ENCODE results near the gene CADM2. TPM values are rescaled to one million over a fixed set of nuclear protein-coding genes. Genes with fewer than 3 reads are reported as not detected.

The CADM2 gene
- total and polyA plus RNA-seq, 8 donors, result 0.28 to 4.6 (median 0.42) TPM

DNA sequence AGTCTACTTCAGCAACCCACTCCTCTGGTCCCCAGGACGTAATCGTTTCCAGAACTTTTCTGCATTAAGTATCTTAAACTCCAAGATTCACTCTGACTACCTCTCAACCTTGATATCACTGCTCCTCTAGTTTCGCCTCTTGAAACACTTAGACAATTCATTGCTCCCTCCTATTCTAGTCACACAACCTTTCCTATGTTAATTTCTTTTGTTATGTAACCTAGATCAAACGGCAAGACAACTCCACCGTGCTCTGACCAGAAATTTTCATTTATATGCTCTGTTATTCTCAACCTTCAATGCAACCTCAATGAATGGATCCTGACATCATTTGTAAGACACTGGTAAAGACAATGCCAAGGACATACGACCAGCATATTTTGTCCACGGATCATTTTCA is 71.3 kb downstream of the CADM2 start:
- FAIRE-seq (no peak), DNase-seq (no peak), ATAC-seq (no peak)
- WGBS, 2 donors, result 49 to 59% methylated on average over 7 of the region's 7 CpGs
- Histone ChIP-seq H3K4me1 (no peaks in the 10 kb centered on the region), H3K36me3 (no peaks in the 10 kb centered on the region), H3K27ac (no peak overlapping the region), H3K9me3 (no peaks in the 10 kb centered on the region), H3K4me3 (no peak overlapping the region), H3K27me3 (no peaks in the 10 kb centered on the region)
- intact Hi-C loops (cut with DNase I), result no loop called here
- TF ChIP-seq CTCF (IDR thresholded peaks at IDR 0.05), result no peak

- H3K27ac ChIP-seq, result no peak overlapping the region
- no peaks in the 10 kb centered on the region for H3K36me3 ChIP-seq
- H3K9me3 ChIP-seq, result no peaks in the 10 kb centered on the region
- no peaks in the 10 kb centered on the region for H3K27me3 ChIP-seq
- no peak for FAIRE-seq
- intact Hi-C loops (cut with DNase I), result no loop called here
- no peaks in the 10 kb centered on the region for H3K4me1 ChIP-seq
- no peak overlapping the region for H3K4me3 ChIP-seq
- no peak for DNase-seq
- ATAC-seq, result no peak
- TF ChIP-seq CTCF (IDR thresholded peaks at IDR 0.05), result no peak
- 58 to 69% methylated on average over 2 of the region's 2 CpGs for WGBS, 2 donors
These were observed 78.4 kb downstream of the CADM2 start for GRCh38 chr3:85037203-85037602.

DNA sequence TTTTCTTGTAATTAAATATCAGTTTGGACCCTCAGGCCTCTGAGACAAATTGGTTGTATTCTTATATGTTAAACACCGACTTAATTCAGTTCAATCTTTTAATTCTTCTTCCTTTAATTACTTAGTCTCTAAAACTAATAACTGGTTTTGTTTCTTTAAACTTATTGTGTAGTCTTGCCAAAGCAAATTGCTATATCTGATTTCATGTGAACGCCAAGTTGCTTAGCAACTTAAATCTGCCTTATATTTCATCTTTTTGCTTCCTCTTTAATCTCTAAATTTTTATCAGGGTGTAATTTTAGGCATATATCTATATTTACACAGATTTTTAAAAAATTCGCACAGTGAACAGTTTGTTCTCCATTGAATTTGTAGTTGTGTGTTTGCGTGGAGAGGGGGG is 82.2 kb downstream of the CADM2 start:
- no peak for DNase-seq
- H3K9me3 ChIP-seq, result no peaks in the 10 kb centered on the region
- H3K27ac ChIP-seq, result no peak overlapping the region
- 53 to 54% methylated on average over 4 of the region's 4 CpGs for WGBS, 2 donors
- no peaks in the 10 kb centered on the region for H3K36me3 ChIP-seq
- no peaks in the 10 kb centered on the region for H3K27me3 ChIP-seq
- no peak for TF ChIP-seq CTCF (IDR thresholded peaks at IDR 0.05)
- H3K4me3 ChIP-seq, result no peak overlapping the region
- FAIRE-seq, result no peak
- intact Hi-C loops (cut with DNase I), result no loop called here
- no peak for ATAC-seq
- no peaks in the 10 kb centered on the region for H3K4me1 ChIP-seq

GRCh38 chr3:85041562-85042055 is 82.8 kb downstream of the CADM2 start:
- Histone ChIP-seq H3K36me3 (no peaks in the 10 kb centered on the region), H3K4me1 (no peaks in the 10 kb centered on the region), H3K9me3 (no peaks in the 10 kb centered on the region), H3K4me3 (no peak overlapping the region), H3K27me3 (no peaks in the 10 kb centered on the region), H3K27ac (no peak overlapping the region)
- intact Hi-C loops (cut with DNase I), result no loop called here
- ATAC-seq (no peak), DNase-seq (no peak), FAIRE-seq (no peak)
- no peak for TF ChIP-seq CTCF (IDR thresholded peaks at IDR 0.05)
- WGBS, 2 donors, result 63 to 80% methylated on average over 2 of the region's 2 CpGs

- Histone ChIP-seq H3K27me3 (no peaks in the 10 kb centered on the region), H3K9me3 (no peaks in the 10 kb centered on the region), H3K27ac (no peak overlapping the region), H3K4me3 (no peak overlapping the region), H3K4me1 (no peaks in the 10 kb centered on the region), H3K36me3 (no peaks in the 10 kb centered on the region)
- 57 to 71% methylated on average over 4 of the region's 4 CpGs for WGBS, 2 donors
- ATAC-seq (no peak), DNase-seq (no peak), FAIRE-seq (no peak)
- intact Hi-C loops (cut with DNase I), result no loop called here
- no peak for TF ChIP-seq CTCF (IDR thresholded peaks at IDR 0.05)
These were observed 92.0 kb downstream of the CADM2 start for GRCh38 chr3:85050821-85051220.

Data from pancreas (tissue), 10 donors.